ENCODE measurements around the gene ZNF217.
"Not testable (repeated sequence)": the region's sequence is repeated elsewhere in the genome, so short reads cannot be mapped to it uniquely, and the experiment has no call there.

Gene ZNF217

GRCh38 chr20:53597030-53597482, 3.4 kb upstream of the ZNF217 start:
- DNase-seq: no peak

GRCh38 chr20:53596189-53597001, 2.8 kb upstream of the ZNF217 start:
- not testable (repeated sequence) for DNase-seq

GRCh38 chr20:53595742-53596141, 2.1 kb upstream of the ZNF217 start:
- DNase-seq: not testable (repeated sequence)

GRCh38 chr20:53595018-53595378, 1.4 kb upstream of the ZNF217 start:
- DNase-seq: no peak

GRCh38 chr20:53594068-53595017, 704 bp upstream of the ZNF217 start:
- peak; percentile 96 to 99 for DNase-seq

GRCh38 chr20:53592992-53593465, 610 bp downstream of the ZNF217 start:
- no peak for DNase-seq

GRCh38 chr20:53592454-53592991, 1.1 kb downstream of the ZNF217 start:
- DNase-seq: peak in 1 of 2 donors; percentile 43

- not testable (repeated sequence) for DNase-seq
Observed at GRCh38 chr20:53591941-53592441, 1.6 kb downstream of the ZNF217 start.

GRCh38 chr20:53591206-53591741, 2.4 kb downstream of the ZNF217 start:
- DNase-seq: not testable (repeated sequence)

GRCh38 chr20:53590608-53591007, 3.0 kb downstream of the ZNF217 start:
- not testable (repeated sequence) for DNase-seq

GRCh38 chr20:53590122-53590521, 3.5 kb downstream of the ZNF217 start:
- not testable (repeated sequence) for DNase-seq

- not testable (repeated sequence) for DNase-seq
Observed at GRCh38 chr20:53589321-53590065, 4.1 kb downstream of the ZNF217 start.

- DNase-seq: not testable (repeated sequence)
Observed at GRCh38 chr20:53587157-53587703, 6.4 kb downstream of the ZNF217 start.

- DNase-seq: no peak
Observed at GRCh38 chr20:53586640-53587039, 7.0 kb downstream of the ZNF217 start.

- DNase-seq: not testable (repeated sequence)
Observed at GRCh38 chr20:53585910-53586309, 7.7 kb downstream of the ZNF217 start.

GRCh38 chr20:53585004-53585569, 8.6 kb downstream of the ZNF217 start:
- not testable (repeated sequence) for DNase-seq

GRCh38 chr20:53584550-53584913, 9.1 kb downstream of the ZNF217 start:
- not testable (repeated sequence) for DNase-seq

- DNase-seq: not testable (repeated sequence)
Observed at GRCh38 chr20:53583660-53584549, 9.7 kb downstream of the ZNF217 start.

GRCh38 chr20:53582574-53583351, 10.9 kb downstream of the ZNF217 start:
- DNase-seq: no peak
